ENCODE data around the gene ANKRD28. TPM values are rescaled to one million over a fixed set of nuclear protein-coding genes. Genes with fewer than 3 reads are reported as not detected.

ANKRD28 gene
- total RNA-seq, 1 experiment from 2014 or later: 89.3 TPM

- ChIA-PET POLR2A (no interaction called here), CTCF (no interaction called here)
- DNase-seq (ENCODE audit: low read depth, low spot score): no peak
- peak overlapping the region; percentile 54 for H3K27ac ChIP-seq (ENCODE audit: low read length)
- H3K36me3 ChIP-seq (ENCODE audit: control insufficient read depth, insufficient read depth, low read length): peaks cover 6% of the 10 kb centered on the region
- no peak for TF ChIP-seq SIN3A (IDR thresholded peaks at IDR 0.05; ENCODE audit: borderline replicate concordance, insufficient read depth, low read depth, low read length)
- no peak for TF ChIP-seq TCF7L2 (IDR thresholded peaks at IDR 0.05; ENCODE audit: low read depth, low read length)
- TF ChIP-seq CTCF (IDR thresholded peaks at IDR 0.05): no peak
- TF ChIP-seq POLR2AphosphoS5 (IDR thresholded peaks at IDR 0.05; ENCODE audit: low read depth, low read length): no peak
- TF ChIP-seq REST (IDR thresholded peaks at IDR 0.05; ENCODE audit: insufficient read depth in 1 of 2, low read depth in 2 of 2, low read length in 1 of 2): no peak
- no peak for ATAC-seq
- H3K27me3 ChIP-seq (ENCODE audit: control insufficient read depth, insufficient read depth, low read length): no peaks in the 10 kb centered on the region
- no peak overlapping the region for H3K4me3 ChIP-seq (ENCODE audit: low read depth in 2 of 2, low read length in 2 of 2)
- intact Hi-C loops (cut with micrococcal nuclease; ENCODE audit: unreplicated experiment) (no loop called here), in situ Hi-C loops (cut with HindIII; ENCODE audit: low pct_unique_long_range_greater_than_20kb, low sequenced_read_pairs) (no loop called here)
- no TSS peak for BruUV-seq (replicated peaks)
- H3K4me1 ChIP-seq (ENCODE audit: control insufficient read depth, insufficient read depth, low read length): peaks cover 36% of the 10 kb centered on the region
- no peaks in the 10 kb centered on the region for H3K9me3 ChIP-seq (ENCODE audit: control insufficient read depth, insufficient read depth, low read depth, low read length)
These were observed 40.0 kb downstream of the ANKRD28 start for GRCh38 chr3:15757824-15758223.

GRCh38 chr3:15756505-15756904, 41.3 kb downstream of the ANKRD28 start:
- Histone ChIP-seq H3K27me3 (ENCODE audit: control insufficient read depth, insufficient read depth, low read length) (no peaks in the 10 kb centered on the region), H3K4me1 (ENCODE audit: control insufficient read depth, insufficient read depth, low read length) (peaks cover 39% of the 10 kb centered on the region), H3K27ac (ENCODE audit: low read length) (peak overlapping the region; percentile 64), H3K36me3 (ENCODE audit: control insufficient read depth, insufficient read depth, low read length) (peaks cover 4% of the 10 kb centered on the region), H3K4me3 (ENCODE audit: low read depth in 2 of 2, low read length in 2 of 2) (no peak overlapping the region), H3K9me3 (ENCODE audit: control insufficient read depth, insufficient read depth, low read depth, low read length) (no peaks in the 10 kb centered on the region)
- DNase-seq (ENCODE audit: low read depth, low spot score) (no peak), ATAC-seq (no peak)
- in situ Hi-C loops (cut with HindIII; ENCODE audit: low pct_unique_long_range_greater_than_20kb, low sequenced_read_pairs) (no loop called here), intact Hi-C loops (cut with micrococcal nuclease; ENCODE audit: unreplicated experiment) (no loop called here)
- no TSS peak for BruUV-seq (replicated peaks)
- POLR2A ChIA-PET: no interaction called here
- CTCF ChIA-PET: no interaction called here
- no peak for TF ChIP-seq REST (IDR thresholded peaks at IDR 0.05; ENCODE audit: insufficient read depth in 1 of 2, low read depth in 2 of 2, low read length in 1 of 2)
- no peak for TF ChIP-seq POLR2AphosphoS5 (IDR thresholded peaks at IDR 0.05; ENCODE audit: low read depth, low read length)
- TF ChIP-seq CTCF (IDR thresholded peaks at IDR 0.05): no peak
- no peak for TF ChIP-seq SIN3A (IDR thresholded peaks at IDR 0.05; ENCODE audit: borderline replicate concordance, insufficient read depth, low read depth, low read length)
- no peak for TF ChIP-seq TCF7L2 (IDR thresholded peaks at IDR 0.05; ENCODE audit: low read depth, low read length)
